ENCODE data around the gene MLLT10.

MLLT10 gene

DNA sequence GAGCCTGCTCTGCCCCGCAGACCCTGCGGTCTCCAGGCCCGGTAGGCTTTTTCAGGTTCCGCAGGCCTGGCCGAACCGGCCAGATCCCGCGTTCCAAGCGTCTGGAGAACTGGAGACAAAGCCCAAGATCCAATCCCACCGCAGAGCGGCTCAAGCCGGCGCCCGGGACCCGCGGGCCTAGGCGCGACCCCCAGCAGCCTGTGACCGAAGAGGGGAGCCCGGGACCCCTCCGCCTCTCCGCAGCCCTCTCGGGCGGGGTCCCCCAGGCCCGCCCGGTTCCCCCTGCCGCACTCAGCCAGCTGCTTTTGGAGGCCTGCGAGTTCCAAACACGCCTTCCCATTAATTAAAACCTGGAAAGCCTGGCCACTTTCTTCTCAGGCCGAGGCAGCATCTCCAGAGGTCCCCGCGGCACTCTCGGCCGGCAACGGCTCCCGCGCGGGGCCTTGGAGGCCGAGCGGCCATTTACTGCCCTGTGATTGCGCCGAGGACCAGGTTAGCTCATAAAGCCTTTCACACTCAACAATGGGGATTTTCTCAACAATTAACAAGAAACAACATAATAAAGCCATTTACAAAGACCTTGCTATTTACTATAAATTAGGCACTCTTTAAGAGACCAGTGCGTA lies 25.2 kb upstream of the MLLT10 start:
- DNase-seq (ENCODE audit: low read depth), result no peak
- TF ChIP-seq, protein P1, sequence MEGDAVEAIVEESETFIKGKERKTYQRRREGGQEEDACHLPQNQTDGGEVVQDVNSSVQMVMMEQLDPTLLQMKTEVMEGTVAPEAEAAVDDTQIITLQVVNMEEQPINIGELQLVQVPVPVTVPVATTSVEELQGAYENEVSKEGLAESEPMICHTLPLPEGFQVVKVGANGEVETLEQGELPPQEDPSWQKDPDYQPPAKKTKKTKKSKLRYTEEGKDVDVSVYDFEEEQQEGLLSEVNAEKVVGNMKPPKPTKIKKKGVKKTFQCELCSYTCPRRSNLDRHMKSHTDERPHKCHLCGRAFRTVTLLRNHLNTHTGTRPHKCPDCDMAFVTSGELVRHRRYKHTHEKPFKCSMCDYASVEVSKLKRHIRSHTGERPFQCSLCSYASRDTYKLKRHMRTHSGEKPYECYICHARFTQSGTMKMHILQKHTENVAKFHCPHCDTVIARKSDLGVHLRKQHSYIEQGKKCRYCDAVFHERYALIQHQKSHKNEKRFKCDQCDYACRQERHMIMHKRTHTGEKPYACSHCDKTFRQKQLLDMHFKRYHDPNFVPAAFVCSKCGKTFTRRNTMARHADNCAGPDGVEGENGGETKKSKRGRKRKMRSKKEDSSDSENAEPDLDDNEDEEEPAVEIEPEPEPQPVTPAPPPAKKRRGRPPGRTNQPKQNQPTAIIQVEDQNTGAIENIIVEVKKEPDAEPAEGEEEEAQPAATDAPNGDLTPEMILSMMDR (IDR thresholded peaks at IDR 0.05; ENCODE audit: control insufficient read depth, extremely low read depth, insufficient read depth), result no peak
- H3K4me3 ChIP-seq (ENCODE audit: low read depth, low read length), result no peak overlapping the region

DNA sequence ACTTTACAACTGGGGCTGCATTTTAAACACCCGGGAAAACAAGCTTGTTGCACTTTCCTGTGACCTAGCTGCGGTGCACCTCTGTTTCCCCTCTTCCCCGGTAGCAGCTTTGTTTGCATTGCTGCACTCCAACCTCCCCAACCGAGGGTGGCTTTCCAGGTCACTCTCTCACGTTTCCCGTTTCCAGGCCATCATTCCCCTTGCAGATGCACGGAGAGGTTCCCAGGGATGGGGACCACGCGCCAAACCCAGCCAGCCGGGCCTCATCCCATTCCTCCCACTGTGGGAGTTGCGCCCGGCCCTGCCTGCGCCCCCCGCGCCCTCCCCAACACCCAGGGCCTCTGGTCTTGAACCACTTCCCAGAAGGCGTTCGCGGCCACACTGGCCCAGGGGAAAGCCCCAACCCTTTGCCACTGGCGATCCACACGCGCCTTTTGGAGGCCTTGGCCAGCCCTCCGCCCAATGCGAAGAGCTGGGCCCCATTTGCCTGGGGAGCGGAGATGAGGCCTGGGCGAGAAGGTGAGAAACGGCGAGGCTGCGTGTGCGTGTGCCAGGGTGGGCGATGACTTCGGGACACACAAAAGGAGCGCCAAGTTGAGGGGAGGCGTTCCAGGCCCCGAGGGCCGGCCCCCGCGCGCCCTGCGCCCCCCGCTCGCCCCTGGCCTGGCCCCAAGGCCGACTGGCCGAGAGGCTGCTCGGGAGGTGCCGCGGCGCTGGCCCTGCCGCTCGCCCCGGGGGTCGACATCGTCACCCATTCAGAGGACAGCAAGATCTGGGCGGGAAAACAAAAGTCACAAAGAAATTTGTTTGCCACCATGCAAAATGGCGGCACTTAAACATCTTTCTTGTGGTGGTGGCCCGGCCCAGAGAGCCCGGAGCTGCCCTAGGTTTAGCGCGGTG lies 24.4 kb upstream of the MLLT10 start:
- H3K4me3 ChIP-seq (ENCODE audit: low read depth, low read length), result no peak overlapping the region
- DNase-seq (ENCODE audit: low read depth), result no peak
- TF ChIP-seq, protein P1 (IDR thresholded peaks at IDR 0.05; ENCODE audit: control insufficient read depth, extremely low read depth, insufficient read depth), result no peak

DNA sequence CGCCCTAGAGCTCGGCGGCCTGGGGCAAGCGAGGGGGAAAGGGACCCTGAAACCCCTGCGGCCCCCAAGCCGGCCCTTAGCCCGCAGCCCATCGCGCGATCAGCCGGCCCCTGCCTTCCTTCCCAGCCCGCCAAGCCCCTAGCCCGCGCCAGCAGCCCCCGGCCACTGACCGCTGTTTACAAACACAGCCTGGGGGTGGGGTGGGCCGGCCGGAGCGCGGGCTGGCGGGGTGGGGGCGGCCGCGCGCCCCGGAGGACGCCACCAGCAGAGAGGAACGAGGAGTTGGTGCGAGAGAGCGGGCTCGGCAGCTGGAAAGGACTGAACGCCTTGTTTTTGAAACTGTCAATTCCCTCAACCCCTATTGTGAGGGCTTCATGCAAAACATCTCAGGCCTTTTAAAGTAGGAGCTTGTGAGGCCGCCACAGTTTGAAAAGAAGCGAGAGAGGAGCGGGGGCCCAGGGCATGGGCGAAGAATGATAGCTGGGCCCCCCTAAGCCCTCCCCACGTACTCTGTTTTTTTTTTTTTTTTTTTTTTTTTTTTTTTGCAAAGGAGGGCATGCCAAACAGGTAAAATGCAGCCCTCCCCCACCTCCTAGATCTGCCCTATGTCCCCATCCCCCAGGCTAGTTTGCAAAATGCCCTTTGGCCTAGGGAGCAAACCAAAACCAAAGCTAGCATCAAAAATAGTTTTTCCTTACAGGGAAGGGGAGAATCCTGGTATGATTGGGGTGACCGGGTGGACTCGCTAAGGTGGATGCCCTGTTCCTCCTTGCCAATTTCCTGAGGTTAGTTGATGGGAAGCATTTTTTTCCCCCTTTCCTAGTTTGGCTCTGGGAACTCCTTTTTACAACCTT lies 23.6 kb upstream of the MLLT10 start:
- H3K4me3 ChIP-seq (ENCODE audit: low read depth, low read length), result no peak overlapping the region
- TF ChIP-seq, protein P1 (IDR thresholded peaks at IDR 0.05; ENCODE audit: control insufficient read depth, extremely low read depth, insufficient read depth), result no peak
- DNase-seq (ENCODE audit: low read depth), result no peak

DNA sequence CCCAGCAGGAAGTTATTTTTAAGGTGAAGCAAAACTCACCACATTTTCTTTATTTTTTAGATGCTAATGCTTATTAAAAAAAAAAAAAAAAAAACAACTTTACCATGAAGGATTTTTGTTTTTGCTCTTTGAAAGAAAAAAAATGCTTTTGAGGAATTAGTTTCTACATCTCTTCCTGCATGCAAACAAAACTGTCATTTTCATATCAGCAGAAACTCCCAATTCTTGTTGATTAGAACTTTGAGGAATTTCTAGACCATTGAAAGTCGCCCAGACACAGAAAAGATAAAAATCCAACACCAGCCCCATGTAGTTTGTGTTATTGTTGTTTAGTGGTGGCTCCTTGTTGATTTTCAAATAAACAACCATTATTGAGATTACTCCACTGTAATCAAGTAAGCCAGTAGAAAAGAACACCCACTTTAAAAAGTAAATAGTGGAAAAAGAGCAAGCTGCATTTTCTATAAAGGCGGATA lies 22.9 kb upstream of the MLLT10 start:
- TF ChIP-seq, protein P1 (IDR thresholded peaks at IDR 0.05; ENCODE audit: control insufficient read depth, extremely low read depth, insufficient read depth), result no peak
- no peak for DNase-seq (ENCODE audit: low read depth)
- no peak overlapping the region for H3K4me3 ChIP-seq (ENCODE audit: low read depth, low read length)

DNA sequence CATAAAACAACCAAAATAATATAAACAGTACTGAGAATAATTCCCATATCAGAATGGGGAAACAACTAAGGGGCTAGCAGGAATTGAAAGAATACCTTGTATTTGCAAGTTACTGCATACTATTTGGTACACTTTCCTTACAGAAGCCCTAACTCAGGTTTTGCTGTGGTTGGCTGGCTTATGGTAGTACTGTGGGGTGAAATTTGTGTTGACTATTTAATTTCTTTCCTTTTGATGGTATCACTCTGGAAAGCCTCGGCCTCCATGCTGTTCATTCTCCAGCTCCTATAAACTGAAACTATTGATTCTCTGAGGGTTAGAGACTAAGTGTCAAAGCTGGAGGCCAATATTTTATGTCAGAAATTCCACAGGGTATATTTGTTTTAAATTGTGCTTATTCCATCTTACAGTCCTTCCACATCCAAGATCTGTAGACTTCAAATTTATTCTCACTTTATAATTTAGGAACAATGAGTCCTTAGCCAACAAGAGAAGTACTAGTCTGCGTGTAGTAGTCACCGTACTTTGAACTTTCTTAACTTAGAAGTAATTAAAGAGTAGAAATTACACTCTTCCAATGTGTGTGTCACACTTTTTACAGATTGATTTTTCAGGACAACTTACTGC lies 22.0 kb upstream of the MLLT10 start:
- no peak for DNase-seq (ENCODE audit: low read depth)
- H3K4me3 ChIP-seq (ENCODE audit: low read depth, low read length), result no peak overlapping the region
- TF ChIP-seq, protein P1 (IDR thresholded peaks at IDR 0.05; ENCODE audit: control insufficient read depth, extremely low read depth, insufficient read depth), result no peak

Data from LNCaP clone FGC (cell line).